ENCODE measurements around the gene MYRIP. TPM values are rescaled to one million over a fixed set of nuclear protein-coding genes. Genes with fewer than 3 reads are reported as not detected.

MYRIP gene
- polyA plus RNA-seq, 1 of the 3 experiments (the other 2 are of a cell fraction), result 1.2 TPM

- Histone ChIP-seq H3K4me1 (ENCODE audit: control insufficient read depth in 1 of 2, insufficient read depth in 2 of 2, low read depth in 1 of 2, low read length in 1 of 2) (peaks cover 0 to 9% of the 10 kb centered on the region in 2 experiments; a peak in 2 of 4 replicates), H3K4me2 (no peak overlapping the region), H3F3A (replicated peaks; ENCODE audit: insufficient read depth) (no peaks in the 10 kb centered on the region), H3K4me3 (ENCODE audit: low read depth in 2 of 2, low read length in 1 of 2) (no peak overlapping the region), H3K9me2 (no peaks in the 10 kb centered on the region), H3K27me3 (ENCODE audit: insufficient read depth) (no peaks in the 10 kb centered on the region), H3K9me3 (no peaks in the 10 kb centered on the region), H3K9ac (no peak overlapping the region), H3K27ac (ENCODE audit: low read depth in 2 of 2, low read length in 1 of 2) (no peak overlapping the region), H2AFZ (ENCODE audit: low read depth) (no peak overlapping the region), H3K79me2 (ENCODE audit: insufficient read depth) (no peaks in the 10 kb centered on the region), H3K36me3 (replicated peaks in 1 of 2; ENCODE audit: control insufficient read depth in 1 of 2, insufficient read depth in 2 of 2, low read length in 1 of 2) (no peaks in the 10 kb centered on the region), H4K20me1 (ENCODE audit: insufficient read depth) (no peaks in the 10 kb centered on the region)
- 60% methylated on average over 4 of the region's 4 CpGs for WGBS (ENCODE audit: low lambda C conversion rate)
- ChIA-PET POLR2A (no interaction called here), CTCF (interaction anchor here (0.6 to 0.8 kb wide), 2 partner anchors 168 to 1360 kb away, joined by 3 read pairs; no protein-coding TSS in a partner anchor)
- DNase-seq, result no peak
- no peak for TF ChIP-seq FOXM1 (IDR thresholded peaks at IDR 0.05; ENCODE audit: low read depth)
- TF ChIP-seq GABPA (IDR thresholded peaks at IDR 0.05; ENCODE audit: low read depth), result no peak
- TF ChIP-seq RCOR1 (IDR thresholded peaks at IDR 0.05; ENCODE audit: low read length), result no peak
- no peak for TF ChIP-seq RAD21 (IDR thresholded peaks at IDR 0.05; ENCODE audit: low read length)
- no peak for TF ChIP-seq EP300 (IDR thresholded peaks at IDR 0.05; ENCODE audit: borderline replicate concordance in 1 of 2, low read depth in 1 of 2, low read length in 1 of 2)
- TF ChIP-seq, protein P1, sequence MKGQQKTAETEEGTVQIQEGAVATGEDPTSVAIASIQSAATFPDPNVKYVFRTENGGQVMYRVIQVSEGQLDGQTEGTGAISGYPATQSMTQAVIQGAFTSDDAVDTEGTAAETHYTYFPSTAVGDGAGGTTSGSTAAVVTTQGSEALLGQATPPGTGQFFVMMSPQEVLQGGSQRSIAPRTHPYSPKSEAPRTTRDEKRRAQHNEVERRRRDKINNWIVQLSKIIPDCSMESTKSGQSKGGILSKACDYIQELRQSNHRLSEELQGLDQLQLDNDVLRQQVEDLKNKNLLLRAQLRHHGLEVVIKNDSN (IDR thresholded peaks at IDR 0.05; ENCODE audit: borderline replicate concordance, low read depth), result no peak
- no peak for TF ChIP-seq NRF1 (IDR thresholded peaks at IDR 0.05; ENCODE audit: low read depth, low read length)
- TF ChIP-seq RFX5 (IDR thresholded peaks at IDR 0.05; ENCODE audit: low read length), result no peak
- TF ChIP-seq TEAD4 (IDR thresholded peaks at IDR 0.05; ENCODE audit: borderline replicate concordance, insufficient read depth), result no peak
- no peak for TF ChIP-seq ELF1 (IDR thresholded peaks at IDR 0.05)
- TF ChIP-seq, protein P2, sequence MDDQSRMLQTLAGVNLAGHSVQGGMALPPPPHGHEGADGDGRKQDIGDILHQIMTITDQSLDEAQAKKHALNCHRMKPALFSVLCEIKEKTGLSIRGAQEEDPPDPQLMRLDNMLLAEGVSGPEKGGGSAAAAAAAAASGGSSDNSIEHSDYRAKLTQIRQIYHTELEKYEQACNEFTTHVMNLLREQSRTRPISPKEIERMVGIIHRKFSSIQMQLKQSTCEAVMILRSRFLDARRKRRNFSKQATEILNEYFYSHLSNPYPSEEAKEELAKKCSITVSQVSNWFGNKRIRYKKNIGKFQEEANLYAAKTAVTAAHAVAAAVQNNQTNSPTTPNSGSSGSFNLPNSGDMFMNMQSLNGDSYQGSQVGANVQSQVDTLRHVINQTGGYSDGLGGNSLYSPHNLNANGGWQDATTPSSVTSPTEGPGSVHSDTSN (IDR thresholded peaks at IDR 0.05), result no peak
- no peak for TF ChIP-seq CTCF (IDR thresholded peaks at IDR 0.05)
These were observed 170.6 kb downstream of the MYRIP start for GRCh38 chr3:39980058-39980457.

- no peaks in the 10 kb centered on the region for H3K9me2 ChIP-seq
- no peak for DNase-seq
These were observed 171.4 kb downstream of the MYRIP start for GRCh38 chr3:39980781-39981180.

More at GRCh38 chr3:39980781-39981180, 171.4 kb downstream of the MYRIP start:
- H3K9ac ChIP-seq, result no peak overlapping the region
- TF ChIP-seq ELF1 (IDR thresholded peaks at IDR 0.05) (no peak), RXRA (IDR thresholded peaks at IDR 0.05; ENCODE audit: borderline replicate concordance, low read depth) (no peak), EZH2phosphoT487 (IDR thresholded peaks at IDR 0.05; ENCODE audit: borderline replicate concordance, low read depth) (no peak), MAX (IDR thresholded peaks at IDR 0.05; ENCODE audit: low read depth) (no peak), YY1 (IDR thresholded peaks at IDR 0.05; ENCODE audit: low read depth) (no peak), FOXJ3 (CRISPR knock-in tag; IDR thresholded peaks at IDR 0.05) (no peak), EP300 (IDR thresholded peaks at IDR 0.05; ENCODE audit: borderline replicate concordance in 1 of 2, low read depth in 1 of 2, low read length in 1 of 2) (no peak), TEAD4 (IDR thresholded peaks at IDR 0.05; ENCODE audit: borderline replicate concordance, insufficient read depth) (no peak), NFIC (IDR thresholded peaks at IDR 0.05; ENCODE audit: borderline replicate concordance) (no peak), JUND (IDR thresholded peaks at IDR 0.05) (no peak), GATA2 (CRISPR knock-in tag; IDR thresholded peaks at IDR 0.05) (no peak)
- TF ChIP-seq, protein P3, sequence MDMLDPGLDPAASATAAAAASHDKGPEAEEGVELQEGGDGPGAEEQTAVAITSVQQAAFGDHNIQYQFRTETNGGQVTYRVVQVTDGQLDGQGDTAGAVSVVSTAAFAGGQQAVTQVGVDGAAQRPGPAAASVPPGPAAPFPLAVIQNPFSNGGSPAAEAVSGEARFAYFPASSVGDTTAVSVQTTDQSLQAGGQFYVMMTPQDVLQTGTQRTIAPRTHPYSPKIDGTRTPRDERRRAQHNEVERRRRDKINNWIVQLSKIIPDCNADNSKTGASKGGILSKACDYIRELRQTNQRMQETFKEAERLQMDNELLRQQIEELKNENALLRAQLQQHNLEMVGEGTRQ (IDR thresholded peaks at IDR 0.05; ENCODE audit: borderline replicate concordance, low read depth, low read length), result no peak
- TF ChIP-seq, protein P4, sequence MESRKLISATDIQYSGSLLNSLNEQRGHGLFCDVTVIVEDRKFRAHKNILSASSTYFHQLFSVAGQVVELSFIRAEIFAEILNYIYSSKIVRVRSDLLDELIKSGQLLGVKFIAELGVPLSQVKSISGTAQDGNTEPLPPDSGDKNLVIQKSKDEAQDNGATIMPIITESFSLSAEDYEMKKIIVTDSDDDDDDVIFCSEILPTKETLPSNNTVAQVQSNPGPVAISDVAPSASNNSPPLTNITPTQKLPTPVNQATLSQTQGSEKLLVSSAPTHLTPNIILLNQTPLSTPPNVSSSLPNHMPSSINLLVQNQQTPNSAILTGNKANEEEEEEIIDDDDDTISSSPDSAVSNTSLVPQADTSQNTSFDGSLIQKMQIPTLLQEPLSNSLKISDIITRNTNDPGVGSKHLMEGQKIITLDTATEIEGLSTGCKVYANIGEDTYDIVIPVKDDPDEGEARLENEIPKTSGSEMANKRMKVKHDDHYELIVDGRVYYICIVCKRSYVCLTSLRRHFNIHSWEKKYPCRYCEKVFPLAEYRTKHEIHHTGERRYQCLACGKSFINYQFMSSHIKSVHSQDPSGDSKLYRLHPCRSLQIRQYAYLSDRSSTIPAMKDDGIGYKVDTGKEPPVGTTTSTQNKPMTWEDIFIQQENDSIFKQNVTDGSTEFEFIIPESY (IDR thresholded peaks at IDR 0.05; ENCODE audit: borderline replicate concordance, low read depth), result no peak
- H3K4me2 ChIP-seq, result no peak overlapping the region
- H3K79me2 ChIP-seq (ENCODE audit: insufficient read depth), result no peaks in the 10 kb centered on the region
- H3K4me1 ChIP-seq (ENCODE audit: control insufficient read depth in 1 of 2, insufficient read depth in 2 of 2, low read depth in 1 of 2, low read length in 1 of 2), result peaks cover 0 to 9% of the 10 kb centered on the region in 2 experiments; a peak in 2 of 4 replicates
- ChIA-PET CTCF (interaction anchor here (0.6 kb wide), 1 partner anchor 1359 kb away, joined by 3 read pairs; no protein-coding TSS in a partner anchor), POLR2A (no interaction called here)
- WGBS (ENCODE audit: low lambda C conversion rate), result 56% methylated on average over 3 of the region's 3 CpGs
- H3K9me3 ChIP-seq, result no peaks in the 10 kb centered on the region
- no peak overlapping the region for H2AFZ ChIP-seq (ENCODE audit: low read depth)
- no peaks in the 10 kb centered on the region for H3F3A ChIP-seq (replicated peaks; ENCODE audit: insufficient read depth)
- H3K27me3 ChIP-seq (ENCODE audit: insufficient read depth), result no peaks in the 10 kb centered on the region
- no peaks in the 10 kb centered on the region for H3K36me3 ChIP-seq (replicated peaks in 1 of 2; ENCODE audit: control insufficient read depth in 1 of 2, insufficient read depth in 2 of 2, low read length in 1 of 2)
- no peak overlapping the region for H3K27ac ChIP-seq (ENCODE audit: low read depth in 2 of 2, low read length in 1 of 2)
- no peak overlapping the region for H3K4me3 ChIP-seq (ENCODE audit: low read depth in 2 of 2, low read length in 1 of 2)
- no peaks in the 10 kb centered on the region for H4K20me1 ChIP-seq (ENCODE audit: insufficient read depth)

Measured in SK-N-SH (cell line).